HG03520 (cell line): ENCODE data around the gene ACTR8.
"Not testable (repeated sequence)": the region's sequence is repeated elsewhere in the genome, so short reads cannot be mapped to it uniquely, and the experiment has no call there.

Source experiments
- ATAC-seq: cut with Tn5 transposase; IDR thresholded peaks from one replicate; pipeline ENCODE4 v1.9.1; 2021; ENCODE audit warnings: mild to moderate bottlenecking, moderate library complexity; ENCODE audit not compliant: unreplicated experiment

ACTR8 gene, protein sequence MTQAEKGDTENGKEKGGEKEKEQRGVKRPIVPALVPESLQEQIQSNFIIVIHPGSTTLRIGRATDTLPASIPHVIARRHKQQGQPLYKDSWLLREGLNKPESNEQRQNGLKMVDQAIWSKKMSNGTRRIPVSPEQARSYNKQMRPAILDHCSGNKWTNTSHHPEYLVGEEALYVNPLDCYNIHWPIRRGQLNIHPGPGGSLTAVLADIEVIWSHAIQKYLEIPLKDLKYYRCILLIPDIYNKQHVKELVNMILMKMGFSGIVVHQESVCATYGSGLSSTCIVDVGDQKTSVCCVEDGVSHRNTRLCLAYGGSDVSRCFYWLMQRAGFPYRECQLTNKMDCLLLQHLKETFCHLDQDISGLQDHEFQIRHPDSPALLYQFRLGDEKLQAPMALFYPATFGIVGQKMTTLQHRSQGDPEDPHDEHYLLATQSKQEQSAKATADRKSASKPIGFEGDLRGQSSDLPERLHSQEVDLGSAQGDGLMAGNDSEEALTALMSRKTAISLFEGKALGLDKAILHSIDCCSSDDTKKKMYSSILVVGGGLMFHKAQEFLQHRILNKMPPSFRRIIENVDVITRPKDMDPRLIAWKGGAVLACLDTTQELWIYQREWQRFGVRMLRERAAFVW

DNA sequence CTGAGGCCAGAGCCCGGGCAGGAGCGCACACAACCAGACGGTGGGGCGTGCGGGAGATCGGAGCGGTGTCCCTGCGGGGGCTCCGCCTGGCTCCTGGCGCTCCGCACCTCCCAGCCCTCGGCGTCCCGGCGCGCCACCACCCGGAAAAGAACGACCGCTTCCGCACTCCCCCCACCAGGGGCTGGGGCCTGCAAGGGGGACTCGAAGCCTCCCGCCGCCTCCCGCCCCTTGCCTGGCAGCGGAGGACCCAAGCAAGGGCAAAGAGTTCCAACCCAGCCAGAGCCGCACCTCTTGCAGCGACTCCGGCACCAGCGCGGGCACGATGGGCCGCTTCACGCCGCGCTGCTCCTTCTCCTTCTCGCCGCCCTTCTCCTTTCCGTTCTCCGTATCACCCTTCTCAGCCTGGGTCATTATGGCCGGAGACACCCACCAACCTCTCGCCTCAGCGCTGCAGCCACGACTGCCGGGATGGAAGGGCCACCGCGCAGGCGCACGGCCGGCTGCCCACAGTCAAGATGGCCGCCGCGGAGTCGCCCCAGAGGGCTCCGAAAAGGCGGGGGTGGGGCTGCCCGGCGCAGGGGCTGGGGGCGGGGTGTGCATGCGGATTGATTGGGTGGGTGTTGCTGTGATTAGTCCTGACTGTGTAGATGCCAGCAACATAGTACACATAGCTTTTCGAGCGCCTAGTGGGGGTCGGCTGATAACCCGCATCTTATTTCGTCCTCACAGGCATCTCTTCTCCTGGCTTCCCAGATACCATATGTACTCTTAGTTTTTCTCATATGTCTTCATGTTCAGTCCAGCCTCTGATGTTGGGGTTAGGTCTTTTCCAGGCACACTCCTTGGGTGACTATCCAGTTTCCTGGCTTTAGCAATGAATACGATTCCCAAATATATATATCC is at the start of gene ACTR8:
TSS of gene ACTR8 (minus strand) at position 462 of the 903 bp plus-strand sequence. CDS start at position 411, 51 bp downstream.
- ATAC-seq = peak; percentile 72

DNA sequence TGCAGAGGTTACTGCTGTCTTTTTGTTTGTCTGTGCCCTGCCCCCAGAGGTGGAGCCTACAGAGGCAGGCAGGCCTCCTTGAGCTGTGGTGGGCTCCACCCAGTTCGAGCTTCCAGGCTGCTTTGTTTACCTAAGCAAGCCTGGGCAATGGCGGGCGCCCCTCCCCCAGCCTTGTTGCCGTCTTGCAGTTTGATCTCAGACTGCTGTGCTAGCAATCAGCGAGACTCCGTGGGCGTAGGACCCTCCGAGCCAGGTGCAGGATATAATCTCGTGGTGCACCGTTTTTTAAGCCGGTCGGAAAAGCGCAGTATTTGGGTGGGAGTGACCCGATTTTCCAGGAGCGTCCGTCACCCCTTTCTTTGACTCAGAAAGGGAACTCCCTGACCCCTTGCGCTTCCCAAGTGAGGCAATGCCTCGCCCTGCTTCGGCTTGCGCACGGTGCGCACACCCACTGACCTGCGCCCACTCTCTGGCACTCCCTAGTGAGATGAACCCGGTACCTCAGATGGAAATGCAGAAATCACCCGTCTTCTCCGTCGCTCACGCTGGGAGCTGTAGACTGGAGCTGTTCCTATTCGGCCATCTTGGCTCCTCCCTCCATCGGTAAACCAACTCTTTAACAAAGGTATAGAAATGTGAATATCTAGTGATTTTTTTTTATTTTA is 45.4 kb upstream of the ACTR8 start:
- ATAC-seq = not testable (repeated sequence)

DNA sequence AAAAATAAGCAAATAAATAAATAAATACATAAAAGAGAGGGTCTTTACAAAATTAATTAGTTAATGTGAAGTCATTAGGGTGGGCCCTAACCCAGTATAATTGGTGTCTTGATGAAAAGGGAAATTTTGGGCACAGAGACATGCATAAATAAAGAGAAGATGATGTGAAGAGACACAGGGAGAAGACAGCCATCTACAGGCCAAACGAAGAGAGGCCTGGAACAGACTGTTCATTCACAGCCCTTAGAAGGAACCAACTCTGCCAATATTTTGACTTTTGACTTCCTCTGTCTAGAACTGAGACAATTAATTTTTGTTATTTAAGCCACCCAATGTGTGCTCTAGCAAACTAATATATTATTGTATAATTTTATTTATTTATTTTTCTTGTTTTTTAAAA is 39.3 kb upstream of the ACTR8 start:
- ATAC-seq = no peak

DNA sequence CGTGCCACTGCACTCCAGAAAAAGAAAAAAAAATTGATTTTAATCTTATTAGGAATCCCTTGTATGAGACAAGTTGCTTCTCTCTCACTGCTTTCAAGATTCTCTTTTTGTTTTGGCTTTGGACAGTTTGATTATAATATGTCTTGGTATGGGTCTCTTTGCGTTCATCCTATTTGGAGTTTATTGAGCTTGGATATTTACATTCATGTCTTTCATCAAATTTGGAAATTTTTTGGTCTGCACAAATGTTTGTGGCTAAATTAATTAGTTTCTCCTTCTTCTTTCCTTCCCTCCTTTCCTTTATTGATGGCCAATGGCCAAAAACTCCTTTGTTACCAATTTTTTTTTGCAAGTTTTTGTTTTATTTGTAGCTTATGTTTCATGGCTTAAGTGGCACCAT is 37.8 kb upstream of the ACTR8 start:
- ATAC-seq = no peak

DNA sequence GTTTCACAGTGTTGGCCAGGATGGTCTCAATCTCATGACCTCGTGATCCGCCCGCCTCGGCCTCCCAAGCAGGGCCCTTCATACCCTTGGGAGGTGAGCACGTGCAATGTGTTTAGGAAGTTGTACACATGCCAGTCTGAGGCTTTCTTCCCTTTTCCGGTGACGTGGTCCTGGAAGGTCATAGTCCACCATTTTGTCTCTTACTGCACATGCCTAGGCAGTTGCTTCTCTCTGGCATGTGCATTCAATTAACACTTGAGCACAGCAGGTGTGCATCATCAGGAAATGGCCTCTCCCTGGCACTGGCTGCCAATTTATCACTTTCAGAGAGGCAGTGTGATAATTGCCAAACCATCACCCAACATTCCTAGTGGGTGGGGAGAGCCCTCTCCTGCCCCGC is 31.4 kb upstream of the ACTR8 start:
- ATAC-seq = no peak

DNA sequence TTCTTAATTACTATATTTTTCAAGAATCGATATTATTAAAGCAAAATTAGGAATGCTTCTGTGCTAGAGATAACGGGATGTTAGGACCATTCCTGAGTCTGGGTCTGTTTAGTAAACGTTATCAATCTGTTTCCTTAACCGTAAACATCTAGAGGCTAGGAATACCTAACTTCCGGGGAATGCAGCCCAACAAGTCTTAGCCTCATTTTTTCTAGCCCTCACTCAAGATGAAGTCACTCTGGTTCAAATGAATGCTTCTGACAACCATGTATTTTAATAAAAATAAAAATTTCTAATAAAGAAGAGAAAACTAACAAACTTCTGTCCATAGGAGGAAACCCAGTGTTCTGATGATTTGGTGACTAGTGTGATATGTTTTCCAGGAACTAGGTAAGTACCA is 20.8 kb upstream of the ACTR8 start:
- no peak for ATAC-seq

DNA sequence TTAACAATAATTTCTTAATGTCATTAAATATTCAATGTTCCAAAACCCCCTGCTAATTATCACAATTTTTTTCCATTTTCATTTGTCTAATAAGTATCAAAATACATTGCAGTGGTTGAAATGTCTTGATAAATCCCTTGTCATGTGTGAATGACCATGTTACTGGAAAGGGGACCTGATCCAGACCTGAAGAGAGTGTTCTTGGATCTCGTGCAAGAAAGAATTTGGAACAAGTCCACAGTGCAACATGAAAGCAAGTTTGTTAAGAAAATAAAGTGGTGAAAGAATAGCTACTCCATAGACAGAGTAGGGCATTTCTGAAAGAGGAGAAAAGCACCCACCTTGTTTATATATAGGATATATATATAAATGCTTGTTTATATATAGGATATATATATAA is 20.1 kb upstream of the ACTR8 start:
- no peak for ATAC-seq

DNA sequence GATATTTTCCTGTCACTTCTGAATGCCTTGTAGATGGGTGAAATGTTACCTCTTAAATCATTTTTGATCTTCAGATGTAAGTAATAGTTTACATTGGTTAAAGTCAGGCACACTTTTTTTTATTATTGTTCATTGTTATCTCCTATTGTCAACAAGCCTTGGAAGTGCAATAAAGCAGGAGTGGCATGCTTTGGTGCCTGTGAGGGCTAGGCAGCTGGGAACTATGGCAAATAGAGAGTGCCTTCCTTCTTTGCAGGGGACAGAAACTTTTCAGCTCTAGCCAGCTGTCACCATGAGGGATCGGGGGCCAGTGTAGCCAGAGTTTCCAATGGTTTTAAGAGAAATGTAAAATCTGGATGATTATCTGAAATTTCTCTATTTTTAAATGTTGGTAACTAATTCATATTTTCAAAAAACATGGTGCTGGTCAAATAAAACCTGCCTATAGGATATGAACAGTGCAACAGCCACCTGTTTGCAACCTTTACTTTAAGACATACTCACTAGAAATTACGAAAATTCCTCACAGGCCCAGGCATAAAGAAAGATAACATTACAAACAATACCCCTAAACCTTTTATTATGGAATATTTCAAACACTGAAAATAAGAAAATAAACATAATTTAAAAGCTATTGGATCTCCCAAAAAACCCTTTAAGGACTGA is 18.8 kb upstream of the ACTR8 start:
- ATAC-seq = no peak

DNA sequence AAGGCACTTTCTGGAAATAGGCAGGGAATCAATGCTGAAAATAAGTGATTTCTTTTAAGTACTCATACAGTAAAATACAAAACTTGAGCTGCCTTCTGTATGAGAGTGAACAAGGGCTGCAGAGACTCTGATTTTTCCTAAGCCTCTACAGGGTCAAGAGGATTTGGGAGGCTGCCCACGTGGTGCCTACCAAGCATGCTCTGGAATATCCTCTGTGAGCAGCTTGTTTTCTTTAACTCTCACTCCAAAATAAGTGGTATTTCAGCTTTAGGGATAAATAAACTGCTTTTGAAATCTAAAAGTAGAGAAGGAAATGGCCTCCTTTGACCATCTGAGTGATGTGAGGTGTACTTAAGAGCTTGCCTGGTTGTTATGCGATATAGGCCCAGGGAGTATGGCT is 17.8 kb upstream of the ACTR8 start:
- no peak for ATAC-seq

DNA sequence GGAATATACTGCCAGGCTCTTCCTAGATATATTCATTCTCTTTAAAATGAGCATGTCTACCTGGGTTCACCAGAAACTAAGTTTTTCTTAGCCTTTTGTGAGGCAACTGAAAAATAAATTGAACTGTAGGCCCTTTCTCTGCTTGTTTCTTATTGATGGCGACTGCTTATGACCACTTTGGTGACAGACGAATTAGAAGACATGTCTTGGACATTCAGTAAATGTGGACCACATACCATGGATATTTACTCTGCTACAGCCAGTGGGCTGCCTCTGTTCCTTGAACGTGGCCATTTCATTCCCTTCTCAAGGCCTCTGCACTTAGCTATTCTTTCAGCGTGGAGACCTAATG is 10.3 kb upstream of the ACTR8 start:
- ATAC-seq = no peak

DNA sequence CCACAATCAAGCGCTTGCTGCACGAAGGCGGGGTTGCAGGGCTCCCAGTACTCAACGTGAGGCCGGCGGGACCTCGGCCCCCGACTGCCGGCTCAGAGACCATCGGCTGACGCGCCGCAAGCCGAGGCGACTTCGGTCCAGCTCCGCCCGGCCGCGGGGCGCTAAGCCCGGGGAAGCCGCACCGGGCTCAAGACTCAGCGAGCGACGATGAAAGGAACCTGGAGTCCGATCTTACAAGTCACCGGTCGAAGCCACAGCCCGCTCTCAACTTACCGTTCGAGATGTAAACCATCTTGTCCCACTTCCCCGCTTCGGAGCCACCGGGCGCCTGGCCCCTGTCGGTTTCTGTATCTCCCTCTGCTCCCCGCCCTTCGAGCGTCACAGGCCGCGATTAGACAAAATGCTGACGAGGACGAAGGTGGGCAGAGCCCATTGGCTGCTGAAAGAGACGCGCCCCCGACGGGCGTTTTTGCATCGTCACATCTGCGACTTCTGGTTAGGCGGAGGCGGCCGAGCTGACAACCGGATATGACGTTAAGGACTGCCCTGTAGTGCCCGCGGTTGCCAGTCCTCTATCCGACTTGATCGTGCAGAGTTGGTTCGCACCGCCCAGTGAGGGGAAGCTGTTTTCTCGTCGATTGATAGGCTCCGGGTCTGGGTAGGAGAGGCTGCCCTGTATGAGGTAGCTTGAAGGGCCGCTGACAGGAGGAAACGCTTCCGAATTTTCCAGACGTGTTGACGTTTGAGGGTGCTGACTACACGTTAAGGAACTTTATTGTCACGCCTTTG is 9.7 kb upstream of the ACTR8 start, which contains the start of gene SELENOK:
TSS of gene SELENOK (minus strand) at position 363 of the 789 bp plus-strand sequence.
- ATAC-seq = peak; percentile 95

DNA sequence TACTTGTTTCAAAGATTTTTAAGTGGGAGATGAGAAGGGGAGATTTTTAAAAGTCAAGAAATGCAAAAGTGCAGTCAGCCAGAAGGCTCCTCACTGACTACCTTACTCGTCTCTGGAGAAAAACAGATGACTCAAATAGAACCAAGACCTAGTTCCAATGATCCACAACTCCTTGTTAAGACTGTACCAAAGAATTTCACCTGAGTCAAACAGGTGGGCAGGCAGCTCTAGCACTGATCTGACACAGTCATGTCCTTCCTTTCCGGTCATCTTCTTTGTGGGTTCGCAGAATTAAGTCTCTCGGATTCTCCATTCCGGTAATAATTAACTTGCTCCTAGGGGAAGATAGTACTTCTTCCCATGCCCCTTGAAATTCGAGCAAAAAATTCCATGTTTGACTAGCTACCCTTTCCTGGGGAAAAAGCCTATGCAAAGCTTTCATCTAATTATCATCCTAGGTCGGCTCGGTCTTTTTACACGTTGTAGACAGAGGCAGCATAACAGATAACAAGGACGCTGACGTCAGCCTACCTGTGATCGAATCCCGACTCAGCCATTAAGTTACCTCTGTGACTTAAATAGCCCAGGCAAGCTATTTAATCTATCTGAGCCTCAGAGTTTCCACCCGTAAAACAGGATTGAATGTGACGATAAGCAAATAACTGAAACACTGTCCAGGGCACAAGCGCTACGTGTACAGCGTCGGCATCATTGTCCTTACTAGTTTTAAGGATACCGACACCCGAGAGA is 8.9 kb upstream of the ACTR8 start:
- no peak for ATAC-seq

DNA sequence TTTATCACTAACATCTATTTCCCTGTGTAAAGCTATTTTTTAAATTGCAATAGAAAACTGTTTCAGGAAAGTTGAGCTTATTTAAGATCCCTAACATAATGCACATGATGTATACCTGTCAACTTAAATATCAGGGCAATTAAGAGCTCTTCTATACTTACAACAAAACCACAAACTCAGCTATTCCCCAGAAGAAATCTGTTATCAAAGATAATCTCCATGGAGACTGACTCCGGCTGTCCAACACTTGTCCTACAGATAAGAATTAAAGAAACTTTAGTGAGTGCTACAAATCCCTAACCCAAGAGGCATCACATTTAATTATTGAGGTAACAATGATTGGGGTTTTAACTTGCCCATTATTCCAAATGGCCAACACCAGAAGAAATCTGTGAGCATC is 6.3 kb upstream of the ACTR8 start:
- ATAC-seq = no peak

DNA sequence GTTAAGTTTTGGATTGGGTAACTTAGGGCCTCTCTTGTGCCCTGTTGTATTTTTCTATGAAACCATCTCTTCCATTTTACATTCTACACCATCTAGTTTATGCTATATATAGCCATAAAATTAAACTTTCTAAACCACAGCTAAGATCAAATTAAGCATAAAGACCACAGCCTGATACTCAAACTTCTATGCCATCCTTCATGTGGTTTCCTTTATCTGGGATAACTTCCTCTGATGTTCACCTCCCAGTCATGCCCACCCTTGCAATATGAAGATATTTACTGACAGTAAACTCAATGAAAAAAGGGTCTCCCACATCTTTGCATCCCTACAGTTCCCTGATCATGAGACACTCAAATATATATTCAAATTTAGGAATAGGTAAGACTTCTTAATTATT is 5.5 kb upstream of the ACTR8 start:
- ATAC-seq = no peak

DNA sequence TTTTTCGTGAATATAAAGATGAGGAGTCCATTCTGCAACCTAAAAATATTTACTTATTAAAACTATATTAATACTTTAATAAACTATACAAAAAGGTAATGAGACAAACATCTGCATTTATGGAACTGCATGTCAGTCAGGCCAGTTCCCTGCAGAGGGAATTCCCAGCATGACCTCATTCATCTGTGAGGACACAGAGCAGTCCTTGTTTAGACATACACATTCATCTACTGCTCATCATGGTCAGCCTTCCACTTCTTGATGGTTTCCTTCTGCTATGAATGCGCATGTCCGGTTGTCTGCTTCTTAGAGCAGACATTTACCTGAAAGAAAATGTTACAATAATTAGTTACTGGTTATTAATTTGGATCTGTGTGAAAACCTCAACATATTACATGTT is 3.3 kb upstream of the ACTR8 start:
- ATAC-seq = no peak

DNA sequence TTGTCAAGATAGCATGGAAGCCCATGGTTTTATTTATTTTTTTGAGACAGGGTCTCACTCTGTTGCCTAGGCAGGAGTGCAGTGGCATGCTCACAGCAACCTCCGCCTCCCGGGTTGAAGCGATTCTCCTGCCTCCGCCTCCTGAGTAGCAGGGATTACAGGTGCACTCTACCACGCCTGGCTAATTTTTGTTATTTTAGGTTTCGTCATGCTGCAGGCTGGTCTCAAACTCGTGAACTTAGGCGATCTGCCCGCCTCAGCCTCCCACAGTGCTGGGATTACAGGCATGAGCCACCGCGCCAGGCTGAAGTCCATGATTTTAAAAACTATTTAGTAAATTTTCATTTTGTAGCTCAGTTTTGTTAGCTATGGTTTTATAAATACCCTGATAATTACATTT is 2.7 kb upstream of the ACTR8 start:
- ATAC-seq = no peak

DNA sequence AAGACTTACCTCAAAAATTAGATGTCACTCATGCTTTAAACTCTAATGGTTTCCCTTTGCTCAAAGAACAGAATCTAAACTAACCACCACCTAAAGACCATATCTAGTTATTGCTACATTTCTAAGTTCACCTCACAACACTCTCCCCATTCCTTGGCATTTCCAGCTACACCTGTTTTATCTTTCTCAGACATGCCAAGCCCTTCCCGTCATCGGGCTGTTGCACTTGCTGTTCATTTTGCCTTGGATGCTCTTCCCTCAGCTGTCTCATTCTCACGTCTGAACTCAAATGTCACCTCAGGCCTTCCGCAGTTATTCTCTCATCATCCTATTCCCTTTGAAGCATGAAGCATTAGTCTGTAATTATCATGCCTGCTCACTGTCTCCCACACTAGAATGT is 1.1 kb upstream of the ACTR8 start:
- ATAC-seq = no peak

DNA sequence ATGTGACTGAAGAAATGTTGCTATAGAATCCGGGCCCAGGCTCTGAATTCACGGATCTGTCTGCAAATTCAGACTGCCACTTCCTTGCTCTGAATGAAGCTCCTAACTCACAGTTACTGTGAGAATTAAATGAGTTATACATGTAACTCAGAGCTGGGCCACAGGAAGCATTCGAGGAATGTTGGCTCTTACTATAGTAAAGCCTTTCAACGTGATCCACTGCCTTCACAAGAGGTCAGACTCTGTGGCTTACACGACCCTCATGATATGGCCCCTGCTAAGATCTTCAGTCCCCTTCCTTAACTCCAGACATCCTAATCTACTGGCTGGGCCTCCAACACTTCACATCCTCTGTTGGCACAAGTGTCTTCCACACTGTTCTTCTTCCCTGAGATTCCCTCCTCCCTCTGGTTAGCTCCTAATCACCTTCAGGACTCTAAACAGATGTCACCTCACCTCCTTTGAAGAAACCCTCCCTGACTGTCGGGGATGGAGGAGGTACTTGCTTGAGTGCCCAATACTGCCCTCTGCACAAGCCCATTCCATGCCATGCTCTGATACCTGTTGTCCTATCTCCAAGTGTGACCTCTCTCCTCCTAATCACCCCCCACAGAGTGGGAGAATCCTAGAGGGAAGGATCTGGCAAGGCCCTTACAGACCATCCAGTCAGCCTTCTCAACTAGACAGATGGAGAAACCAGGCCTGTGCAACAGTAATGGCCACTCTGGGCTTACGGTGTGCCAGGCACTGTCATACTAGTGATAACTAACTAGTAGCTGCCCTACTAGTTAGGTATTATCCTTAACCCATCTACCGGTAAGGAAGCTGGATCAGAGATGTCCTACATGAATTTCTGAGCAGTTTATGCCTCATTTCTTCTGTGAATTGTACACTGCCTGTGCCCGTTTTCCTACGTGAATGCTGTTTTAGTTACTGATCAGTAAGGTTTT is 1.3 kb downstream of the ACTR8 start:
- ATAC-seq = no peak
